GM18520 (cell line): ENCODE data around the gene ADSS1.

Experiments
- ATAC-seq: cut with Tn5 transposase; IDR thresholded peaks from one replicate; pipeline ENCODE4 v1.9.1; 2021; ENCODE audit not compliant: unreplicated experiment

ADSS1 gene

GRCh38 chr14:104731320-104732294, 7.6 kb downstream of the ADSS1 start:
- ATAC-seq = no peak

DNA sequence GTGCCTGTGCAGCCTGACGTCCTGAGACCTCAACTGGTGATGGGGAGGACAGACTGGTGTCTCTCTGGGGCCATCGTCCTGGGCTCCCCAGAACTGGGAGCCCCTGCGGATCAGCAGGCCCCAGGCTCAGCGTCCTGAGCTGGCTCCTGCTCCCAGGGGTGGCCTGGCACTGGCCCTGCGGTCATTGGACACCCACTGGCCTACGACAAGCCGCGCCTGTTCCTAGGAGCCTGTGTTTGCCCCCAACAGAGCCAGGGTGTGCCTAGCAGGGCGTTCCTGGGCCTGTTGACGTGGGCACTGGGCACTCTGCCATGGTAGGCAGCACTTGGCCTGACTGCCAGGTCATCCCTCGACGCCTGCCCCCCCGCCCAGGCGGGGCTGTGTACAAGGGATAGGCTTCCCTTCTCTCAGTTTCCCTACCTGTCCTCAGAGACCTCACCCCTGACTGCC, 8.4 kb downstream of the ADSS1 start:
- ATAC-seq = no peak

DNA sequence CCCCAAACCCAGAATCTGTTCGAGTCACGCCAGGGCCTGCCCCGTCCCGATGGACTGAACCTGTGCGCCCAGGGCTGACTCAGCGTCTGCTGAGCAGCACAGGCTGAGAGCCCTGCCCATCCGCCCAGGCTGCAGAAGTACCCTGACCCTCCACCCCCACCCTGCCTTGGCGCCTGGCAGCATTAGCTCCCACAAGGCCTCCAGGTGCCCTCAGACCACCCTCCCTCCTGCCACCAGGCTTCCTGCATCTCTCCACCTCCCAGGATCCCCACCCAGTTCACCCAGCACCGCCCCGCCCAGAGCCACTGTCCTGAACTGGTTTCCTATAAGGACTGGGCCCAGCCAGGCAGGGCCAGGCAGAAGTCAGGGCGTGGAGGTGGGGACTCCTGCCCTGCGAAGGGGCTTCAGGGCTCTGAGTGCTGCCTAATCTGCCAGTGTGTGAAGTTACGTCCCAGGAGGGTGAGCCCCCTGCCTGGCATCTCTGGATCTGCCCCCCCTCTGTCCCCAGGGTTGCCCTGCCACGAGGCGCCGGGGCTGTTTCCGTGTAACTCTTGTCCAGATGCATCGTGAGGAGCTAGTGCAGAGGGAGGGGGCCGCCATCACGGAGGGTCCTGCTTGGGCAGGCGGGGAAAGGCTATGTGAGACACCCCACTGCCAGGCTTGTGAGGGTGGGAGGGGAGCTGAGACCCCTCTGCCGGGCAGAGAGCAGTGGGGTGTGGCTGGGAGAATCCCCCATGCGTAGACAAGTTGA, 9.1 kb downstream of the ADSS1 start:
- ATAC-seq = no peak

DNA sequence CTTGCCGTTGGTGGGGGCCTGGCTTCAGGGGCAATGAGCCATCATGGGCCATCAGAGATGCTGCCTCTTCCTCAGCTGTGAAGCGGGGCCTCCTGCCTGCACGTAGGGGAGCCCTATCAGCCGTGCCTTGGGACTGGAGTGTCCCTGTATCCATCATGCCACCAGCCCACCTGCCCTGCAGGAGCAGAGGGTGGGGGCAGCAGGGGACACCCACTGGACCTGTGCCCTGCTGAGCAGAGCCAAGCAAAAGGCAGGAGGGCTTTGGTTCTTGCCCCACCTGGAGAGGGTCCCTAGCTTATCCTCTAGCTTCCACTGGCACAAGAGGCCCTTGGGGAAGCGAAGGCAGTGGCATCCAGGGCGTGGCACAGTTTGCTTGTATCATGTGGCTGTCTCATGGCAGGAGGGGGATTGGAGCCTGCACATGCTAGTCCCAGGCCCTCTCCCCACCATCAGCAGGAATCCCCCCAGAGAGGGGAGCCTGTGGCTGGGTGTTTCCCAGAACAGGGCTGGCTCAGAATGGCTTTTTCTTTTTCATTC, 10.1 kb downstream of the ADSS1 start:
- no peak for ATAC-seq

DNA sequence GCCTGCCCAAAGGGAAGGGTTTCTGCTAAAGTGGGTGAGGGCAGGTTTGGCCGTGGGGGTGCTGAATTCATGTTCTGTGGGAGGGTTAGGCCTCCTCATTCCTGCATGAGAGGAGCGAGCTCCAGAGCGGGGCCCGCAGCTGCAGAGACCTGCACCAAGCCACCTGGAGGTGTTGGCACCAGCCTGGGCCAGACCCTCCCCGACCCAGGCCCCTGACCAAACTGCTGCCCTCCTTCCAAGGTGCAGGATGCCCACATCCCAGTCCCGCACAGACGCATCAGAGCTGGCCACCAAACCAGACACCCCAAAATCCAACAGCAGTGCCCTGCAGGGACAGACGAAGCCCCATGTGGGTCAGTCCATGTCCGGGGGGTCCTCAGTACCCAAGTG, 10.6 kb downstream of the ADSS1 start:
- ATAC-seq = no peak

DNA sequence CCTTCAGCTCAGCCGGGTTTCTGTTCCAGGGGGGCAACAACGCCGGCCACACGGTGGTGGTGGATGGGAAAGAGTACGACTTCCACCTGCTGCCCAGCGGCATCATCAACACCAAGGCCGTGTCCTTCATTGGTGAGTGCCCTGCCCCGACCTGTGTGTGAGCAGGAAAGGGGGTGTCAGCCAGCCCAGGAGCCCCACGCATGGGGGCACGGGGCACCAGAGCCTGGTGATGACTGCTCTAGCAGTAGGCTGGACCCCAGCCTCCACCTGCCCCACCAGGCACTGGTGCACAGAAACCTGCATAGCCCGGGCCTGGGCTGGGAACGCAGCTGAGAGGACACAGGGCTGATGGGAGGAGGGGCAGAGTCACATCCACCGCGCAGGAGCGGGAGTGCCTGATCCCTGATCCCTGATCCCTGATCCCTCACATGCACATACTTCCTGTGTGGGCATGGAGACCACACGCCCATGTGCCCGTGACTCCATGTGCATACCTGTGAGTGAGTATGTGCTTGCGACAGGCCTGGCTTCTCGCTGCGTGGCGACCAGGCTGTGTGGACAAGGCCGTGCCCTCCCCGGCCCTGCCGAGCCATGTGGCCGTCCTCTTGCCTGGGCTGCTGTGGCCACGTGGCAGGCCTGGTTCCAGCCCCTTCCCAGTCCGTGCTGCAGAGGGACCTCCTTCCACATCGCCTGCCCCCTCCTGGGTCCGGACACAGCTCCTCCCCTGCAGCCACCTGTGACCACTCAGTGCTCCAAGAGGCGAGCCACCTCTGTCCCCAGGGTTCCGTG, 11.2 kb downstream of the ADSS1 start:
- no peak for ATAC-seq

DNA sequence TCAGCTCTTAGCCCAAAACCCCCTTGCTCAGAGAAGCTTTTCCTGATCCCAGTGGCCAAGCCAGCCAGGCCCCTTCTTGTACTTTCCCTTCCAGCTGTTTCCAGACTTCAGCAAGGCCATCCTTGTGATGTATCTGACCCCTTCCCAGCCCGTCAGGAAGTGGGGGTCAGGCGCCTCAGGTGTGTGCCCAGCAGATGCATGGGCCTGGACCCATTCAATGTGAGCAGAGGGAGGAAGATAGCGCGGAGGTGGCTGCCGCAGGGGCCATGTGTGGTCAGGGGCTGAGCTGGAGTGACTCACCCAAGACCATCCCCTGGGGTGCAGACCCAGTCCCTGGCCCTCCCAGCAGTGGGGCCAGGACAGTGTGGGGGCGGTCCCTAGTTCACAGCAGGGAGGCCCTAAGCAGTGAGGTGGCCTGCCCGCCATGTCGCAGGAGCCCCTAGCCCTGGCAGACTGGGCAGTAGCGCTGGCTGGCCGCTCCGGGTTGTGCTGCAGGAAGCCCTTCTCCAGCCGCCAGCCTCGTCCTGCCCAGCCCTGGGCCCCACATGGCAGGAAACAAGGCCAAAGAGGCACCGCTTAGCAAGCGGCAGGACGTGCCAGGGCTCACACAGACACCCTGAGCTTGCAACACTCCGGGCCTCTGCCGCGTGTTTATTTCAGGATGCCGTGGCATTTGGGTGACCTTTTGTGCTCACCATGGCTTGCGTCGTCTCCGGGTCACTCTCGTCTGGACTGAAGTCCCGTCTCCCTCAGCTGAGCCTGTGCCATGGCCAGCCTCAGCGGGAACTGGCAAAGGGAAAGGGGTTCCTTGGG, 12.0 kb downstream of the ADSS1 start:
- no peak for ATAC-seq

DNA sequence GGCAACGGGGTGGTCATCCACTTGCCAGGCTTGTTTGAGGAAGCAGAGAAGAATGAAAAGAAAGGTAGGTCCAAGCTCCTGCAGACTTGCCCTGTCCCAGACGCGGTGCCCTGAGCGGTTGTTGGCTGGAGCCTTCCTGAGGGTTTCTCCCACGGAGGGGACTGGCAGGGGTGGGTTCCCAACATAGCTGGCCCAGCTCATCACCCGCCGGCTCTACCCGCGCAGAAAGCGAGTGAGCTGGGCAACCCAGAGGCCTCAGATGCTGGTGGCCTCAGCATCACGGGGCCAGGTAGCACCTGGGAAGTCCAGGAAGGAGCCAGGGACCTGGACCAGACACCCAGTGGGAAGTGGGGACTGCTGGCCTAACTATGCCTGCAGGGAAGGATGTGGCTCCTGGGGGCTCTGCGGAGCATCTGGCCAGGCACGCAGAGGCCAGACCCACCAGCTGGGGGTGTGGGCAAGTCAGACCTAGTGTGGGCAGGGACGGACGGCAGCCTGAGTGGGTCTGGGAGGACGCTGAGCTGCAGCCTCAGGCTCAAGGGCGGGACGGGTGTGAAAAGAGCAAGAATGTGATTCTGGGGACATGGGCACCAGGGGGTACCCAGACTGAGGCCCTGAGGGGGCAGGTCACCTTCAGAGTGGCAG, 14.5 kb downstream of the ADSS1 start:
- ATAC-seq = no peak

- ATAC-seq = no peak
These were observed 15.0 kb downstream of the ADSS1 start for GRCh38 chr14:104739026-104739425.

- ATAC-seq = no peak
These were observed 15.8 kb downstream of the ADSS1 start for GRCh38 chr14:104739546-104740516.

DNA sequence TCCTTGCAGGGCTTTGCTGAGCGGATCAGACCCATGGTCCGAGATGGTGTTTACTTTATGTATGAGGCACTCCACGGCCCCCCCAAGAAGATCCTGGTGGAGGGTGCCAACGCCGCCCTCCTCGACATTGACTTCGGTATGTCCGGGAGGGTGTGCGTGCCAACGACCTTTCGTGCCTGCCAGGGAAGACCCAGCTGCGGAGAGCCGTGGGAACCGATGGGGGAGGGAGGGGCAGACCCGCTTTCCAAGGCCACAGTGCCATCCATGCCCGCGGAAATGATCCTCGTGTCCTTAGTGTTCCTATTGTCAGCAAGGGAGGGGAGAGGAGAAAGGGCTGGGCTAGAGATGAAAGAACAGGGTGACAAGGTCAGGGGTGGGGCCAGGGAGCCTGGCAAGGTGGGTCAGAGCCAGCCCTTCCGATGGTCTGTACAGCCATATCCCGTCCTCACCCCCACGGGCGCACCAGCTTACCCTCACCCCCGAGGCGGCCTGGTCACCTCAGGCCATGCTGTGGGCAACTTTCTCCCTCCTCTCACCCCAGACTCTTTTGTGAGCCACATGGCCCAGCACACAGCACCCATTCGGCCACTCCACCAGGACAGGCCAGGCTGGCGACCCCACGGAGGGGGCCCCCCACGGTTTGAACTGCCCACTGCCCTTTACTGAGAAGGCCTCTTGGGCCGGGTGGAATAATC, 17.2 kb downstream of the ADSS1 start:
- ATAC-seq = no peak

GRCh38 chr14:104741803-104742251, 17.8 kb downstream of the ADSS1 start:
- ATAC-seq = no peak

DNA sequence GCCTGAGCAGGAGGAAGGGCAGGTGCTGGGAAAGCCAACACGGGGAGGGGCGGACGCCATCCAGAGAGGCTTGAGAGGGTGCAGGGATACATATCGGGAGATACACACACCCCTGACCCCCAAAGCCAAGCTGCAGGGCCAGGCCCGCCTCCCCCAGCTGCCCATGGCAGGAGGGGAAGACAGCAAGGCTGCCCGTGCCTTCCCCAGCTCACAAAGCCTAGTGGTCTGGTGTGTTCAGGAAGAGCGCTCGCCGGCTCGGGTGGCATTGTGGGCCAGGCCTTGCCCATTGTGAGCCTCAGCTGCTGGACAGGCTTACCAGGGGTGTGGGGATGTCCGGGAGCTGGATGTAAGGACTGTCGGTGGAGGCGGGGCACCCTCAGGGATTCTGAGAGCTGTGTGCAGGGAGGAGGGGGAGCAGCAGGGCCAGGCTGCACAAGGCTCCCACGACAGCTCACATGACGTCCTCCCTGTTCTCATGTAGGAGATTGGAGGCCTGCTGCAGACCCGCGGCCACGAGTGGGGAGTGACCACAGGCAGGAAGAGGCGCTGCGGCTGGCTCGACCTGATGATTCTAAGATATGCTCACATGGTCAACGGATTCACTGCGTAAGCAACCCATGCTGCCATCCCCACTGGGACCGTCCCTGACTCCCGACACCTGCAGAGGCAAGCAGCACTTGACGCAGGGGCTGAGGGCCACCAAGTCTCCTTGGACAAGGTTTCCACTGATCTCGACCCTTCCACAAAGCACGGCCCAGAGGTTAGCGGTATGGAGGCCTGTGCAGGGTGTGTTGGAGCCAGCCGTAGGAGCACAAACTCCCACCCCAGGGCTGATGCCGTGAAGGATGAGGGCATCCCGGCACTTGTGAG, 18.8 kb downstream of the ADSS1 start:
- ATAC-seq = no peak

DNA sequence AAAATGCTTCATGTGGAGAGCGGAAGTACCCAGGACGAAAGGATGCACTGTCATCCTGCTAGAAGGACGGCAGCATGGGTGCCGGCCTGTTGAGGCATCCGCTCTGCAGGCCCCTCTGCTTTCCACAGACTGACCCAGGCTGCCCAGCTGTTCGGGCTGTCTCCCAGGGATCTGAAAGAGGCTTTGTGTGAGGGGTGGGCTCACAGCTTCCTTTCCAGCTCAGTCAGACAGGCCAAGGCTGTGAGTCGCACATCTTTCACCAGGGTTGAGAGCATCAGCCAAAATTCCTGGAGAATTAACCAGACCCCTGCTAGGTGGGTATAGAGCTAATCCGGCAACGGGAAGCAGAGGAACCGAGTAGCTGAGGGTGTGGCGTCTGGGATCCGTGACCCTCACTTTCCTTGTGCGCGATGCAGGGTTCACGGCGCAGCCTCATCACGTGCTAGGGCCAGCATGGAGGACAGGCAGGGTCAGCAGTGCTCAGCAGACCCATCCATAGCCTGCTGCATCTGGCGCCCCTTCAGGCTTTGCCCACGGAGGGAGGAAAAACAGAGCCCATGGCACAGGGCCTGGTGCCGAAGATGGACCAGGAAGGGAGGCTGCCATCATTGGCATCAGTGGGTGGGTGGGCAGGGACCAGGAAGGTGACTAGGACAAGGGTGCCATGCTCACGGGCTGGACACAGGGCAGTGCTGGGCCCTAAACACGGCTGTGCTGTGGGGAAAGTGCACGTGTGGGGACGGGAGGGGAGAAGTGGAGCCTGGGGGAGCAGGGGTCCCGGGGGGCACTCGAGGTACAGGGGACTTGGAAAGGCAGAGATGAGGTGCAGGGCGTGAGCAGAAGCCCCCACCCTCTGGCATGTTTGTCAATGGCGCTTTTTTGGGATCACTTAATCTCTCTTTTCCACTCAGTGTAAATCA, 19.7 kb downstream of the ADSS1 start:
- no peak for ATAC-seq

GRCh38 chr14:104744484-104744883, 20.5 kb downstream of the ADSS1 start:
- ATAC-seq = no peak

- ATAC-seq = no peak
These were observed 21.4 kb downstream of the ADSS1 start for GRCh38 chr14:104745431-104745830.
